Activated CD4-positive, alpha-beta T cell treated with anti-CD3 and anti-CD28 coated beads for 24 hours (primary cell): ENCODE data around the gene RPTN.
"Not testable (repeated sequence)": the region's sequence is repeated elsewhere in the genome, so short reads cannot be mapped to it uniquely, and the experiment has no call there.

Experiments
- DNase-seq, 2 donors: peaks; one replicate each; pipeline ENCODE4 v3.0.0-alpha.2; 2020; ENCODE audit warnings: low read depth in 2 of 2

The RPTN gene

DNA sequence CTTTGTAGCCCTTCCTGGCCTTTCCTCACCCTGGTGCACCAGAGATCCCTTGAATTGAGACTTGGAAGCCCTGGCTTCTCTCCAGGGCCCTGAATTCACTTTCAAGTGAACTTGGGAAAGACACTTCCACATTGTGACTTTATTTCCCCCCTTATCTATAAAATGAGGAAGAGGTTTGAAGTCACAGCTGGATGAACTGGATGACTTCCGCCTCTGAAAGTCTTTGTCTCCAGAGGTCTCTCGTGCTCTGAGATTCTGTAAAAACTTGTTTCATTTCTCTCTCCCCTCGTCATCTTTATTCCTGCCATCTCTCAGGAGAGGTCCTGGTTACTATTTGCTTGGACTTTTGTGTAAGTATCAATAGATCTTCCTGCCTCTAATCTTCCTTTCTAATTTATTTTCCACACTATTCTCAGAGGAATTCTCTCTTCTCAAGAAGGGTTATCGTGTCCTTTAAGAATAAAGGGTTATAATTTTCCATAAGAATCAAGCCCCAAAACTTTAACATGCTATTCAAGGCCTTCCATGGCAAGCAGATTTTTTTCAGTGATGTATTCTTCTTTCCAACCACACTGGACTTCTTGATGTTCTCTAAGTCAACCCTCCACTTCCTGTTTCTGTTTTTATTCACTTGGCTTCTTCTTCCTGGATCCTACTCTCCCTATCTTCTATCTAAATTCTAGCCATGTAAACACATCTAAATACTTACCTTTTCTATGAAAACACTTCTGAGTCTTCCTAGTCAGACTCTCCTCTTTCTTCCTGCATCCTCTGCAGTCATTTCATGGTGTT is 6.5 kb upstream of the RPTN start:
- DNase-seq = no peak

DNA sequence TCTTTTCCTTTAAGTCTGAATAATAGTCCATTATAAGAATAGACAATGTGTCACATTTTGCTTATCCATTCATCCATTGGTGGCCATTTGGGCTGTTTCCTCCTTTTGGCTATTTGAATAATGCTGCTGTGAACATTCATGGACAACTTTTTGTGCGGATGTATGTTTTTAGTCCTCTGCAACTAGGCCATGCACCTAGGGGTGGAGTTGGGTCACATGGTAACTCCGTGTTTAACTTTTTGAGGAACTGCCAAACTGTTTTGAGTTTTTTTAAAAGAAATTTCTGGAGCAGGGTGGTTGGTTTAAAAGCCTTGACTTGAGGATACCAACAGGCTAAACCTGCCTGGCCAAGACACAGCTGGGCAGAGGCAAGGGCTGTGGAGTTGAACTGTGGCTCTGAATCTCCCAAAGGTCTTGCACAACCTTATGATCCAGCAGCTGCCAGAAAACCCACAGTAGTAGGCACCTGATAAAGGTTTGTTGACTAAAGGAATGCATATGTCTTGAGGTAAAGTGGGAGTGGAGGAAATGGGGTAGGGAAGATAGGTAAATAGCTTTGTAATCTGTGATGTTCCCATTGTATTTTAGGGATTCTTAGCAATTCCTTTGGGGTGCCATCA is 5.6 kb upstream of the RPTN start:
- no peak for DNase-seq

DNA sequence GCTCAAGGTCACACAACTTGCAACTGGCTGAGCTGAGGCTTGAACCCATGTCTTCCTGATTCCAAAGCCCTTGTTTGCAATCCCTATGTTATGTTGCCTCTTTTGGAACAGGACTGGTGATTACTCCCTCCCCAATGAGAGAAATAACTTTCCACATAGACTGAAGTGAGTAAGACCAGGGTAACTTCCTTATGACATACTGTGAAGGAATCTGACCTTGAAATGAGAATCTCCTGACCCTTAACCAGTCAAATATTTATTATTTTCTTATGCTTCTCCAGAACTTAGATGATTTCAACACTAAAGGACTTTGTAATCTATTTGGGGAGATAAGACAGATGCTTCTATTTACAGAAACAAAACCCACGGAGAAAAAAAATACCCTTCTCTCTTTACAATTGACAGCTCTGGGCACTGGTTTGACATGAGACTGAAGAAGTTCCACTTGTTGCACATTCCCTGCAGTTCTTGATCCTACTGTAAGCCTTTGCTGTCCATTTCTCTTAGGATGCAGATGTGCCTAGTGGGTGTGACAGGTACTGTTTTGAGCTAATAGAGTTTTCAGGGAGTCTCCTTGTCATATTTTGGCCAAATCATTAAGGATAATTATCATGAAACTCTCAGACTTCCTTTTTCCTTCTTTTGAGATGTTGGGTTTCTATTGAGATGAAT is 3.9 kb upstream of the RPTN start:
- DNase-seq = no peak

DNA sequence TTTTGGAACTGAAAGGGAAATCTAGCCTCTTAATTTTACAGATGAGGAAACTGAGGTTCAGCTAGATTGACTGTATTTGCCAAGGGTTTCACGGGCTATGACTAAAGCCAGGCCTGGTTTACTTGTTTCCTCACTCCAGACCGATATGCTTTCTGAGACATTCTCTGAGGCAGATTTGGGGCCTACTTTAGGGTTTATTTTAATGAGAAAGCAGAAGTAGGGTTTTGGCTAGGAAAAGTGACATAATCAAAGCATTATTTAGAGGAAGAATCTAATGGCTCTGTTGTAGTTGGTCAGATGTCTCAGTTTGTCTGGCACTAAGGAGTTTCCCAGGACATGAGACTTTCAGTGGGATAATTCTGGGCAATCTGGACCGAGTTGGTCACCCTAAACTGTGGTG is 1.5 kb upstream of the RPTN start:
- DNase-seq = no peak

DNA sequence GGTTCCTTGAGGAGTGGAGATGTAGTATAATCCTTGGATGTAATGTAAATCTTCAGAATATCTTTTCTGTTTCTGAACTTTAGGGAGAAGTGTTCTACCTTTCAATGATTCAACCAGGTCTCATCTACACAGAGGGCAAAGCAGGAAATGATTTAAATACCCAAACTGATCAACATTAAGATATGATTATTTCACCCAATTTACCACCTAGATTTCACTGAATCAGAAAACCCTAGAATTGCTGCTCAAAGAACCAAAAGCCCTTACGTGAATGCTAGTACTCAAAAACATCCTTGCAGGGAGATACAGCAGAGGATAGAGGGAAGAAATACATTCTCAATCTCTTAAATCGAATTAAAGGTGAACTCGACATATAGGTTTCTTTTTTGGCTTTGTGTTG is 5.0 kb downstream of the RPTN start:
- DNase-seq = no peak

DNA sequence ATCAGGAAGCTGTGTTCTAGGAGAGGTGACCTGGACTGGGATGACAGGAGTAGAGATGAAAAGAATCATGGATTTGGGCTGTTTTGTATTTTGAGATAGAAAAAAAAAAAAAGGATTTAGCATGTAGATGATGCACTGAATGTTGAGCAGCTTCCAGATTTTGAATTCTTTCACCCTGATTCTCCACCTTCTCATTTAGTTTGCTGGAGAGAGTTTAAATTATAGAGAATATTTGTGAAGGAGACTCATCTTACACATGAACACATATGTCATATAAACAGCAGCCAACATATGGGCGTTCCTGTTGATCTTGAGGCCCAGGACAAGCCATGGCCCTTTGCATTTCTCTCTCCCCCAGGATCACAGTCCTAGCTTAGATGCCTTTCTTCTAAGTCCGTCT is 7.4 kb downstream of the RPTN start:
- DNase-seq = no peak

DNA sequence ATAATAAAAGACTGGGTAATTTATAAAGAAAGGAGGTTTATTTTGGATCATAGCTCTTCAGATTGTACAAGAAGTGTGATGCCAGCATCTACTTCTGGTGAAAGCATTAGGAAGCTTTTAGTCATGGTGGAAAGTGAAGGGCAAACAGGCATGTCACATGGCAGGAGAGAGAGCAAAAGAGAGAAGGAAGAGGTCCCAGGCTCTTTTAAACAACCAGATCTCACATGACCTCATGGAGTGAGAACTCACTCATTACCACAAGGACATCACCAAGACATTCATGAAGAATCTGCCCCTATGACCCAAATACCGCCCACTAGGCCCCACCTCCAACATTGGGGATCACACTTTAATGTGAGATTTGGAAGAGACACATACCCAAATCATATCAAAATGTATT is 10.0 kb downstream of the RPTN start:
- DNase-seq = no peak

DNA sequence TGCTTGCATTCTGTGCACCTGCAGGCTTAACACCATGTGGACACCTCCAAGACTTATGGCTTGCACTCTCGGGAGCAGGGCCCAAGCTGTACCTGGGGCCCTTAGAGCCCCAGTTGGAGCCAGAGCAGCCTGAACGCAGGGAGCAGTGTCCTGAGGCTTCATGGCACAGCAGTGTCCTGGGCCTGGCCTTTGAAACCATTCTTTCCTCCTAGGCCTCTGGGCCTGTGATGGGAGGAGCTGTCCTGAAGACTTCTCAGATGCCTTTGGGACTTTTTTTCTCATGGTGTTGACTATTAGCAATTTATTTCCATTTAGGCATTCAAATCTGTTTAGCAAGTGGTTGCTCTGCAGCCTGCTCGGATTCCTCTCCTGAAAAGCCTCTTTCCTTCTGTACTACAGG is 11.0 kb downstream of the RPTN start:
- no peak for DNase-seq

DNA sequence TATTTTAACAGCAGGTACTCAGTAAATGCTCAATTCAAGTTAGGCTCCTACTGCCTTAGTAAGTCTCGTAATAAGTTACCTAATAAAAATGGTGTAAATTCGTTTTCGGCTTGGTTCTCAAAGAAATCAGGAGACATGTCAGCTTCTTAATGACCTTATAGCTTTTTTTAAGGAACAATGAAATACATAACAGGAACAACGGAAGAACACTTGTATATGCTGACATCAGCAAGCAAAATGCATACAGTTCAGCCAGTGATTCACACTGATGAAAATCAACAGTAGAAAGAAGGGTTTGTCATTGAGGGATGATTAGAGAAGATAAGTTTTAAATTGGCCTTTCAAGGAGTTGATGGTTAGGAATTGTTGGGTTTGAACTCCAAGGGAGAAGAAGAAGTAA is 13.3 kb downstream of the RPTN start:
- no peak for DNase-seq

DNA sequence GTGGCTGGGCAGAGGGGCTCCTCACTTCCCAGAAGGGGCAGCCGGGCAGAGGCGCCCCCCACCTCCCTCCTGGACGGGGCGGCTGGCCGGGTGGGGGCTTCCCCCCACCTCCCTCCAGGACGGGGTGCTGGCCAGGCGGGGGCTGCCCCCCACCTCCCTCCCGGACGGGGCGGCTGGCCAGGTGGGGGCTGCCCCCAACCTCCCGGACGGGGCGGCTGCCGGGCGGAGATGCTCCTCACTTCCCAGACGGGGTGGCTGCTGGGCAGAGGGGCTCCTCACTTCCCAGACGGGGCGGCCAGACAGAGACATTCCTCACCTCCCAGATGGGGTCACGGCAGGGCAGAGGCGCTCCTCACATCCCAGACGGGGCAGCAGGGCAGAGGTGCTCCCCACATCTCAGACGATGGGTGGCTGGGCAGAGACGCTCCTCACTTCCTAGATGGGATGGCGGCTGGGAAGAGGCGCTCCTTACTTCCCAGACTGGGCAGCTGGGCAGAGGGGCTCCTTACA is 14.3 kb downstream of the RPTN start:
- DNase-seq = not testable (repeated sequence)

DNA sequence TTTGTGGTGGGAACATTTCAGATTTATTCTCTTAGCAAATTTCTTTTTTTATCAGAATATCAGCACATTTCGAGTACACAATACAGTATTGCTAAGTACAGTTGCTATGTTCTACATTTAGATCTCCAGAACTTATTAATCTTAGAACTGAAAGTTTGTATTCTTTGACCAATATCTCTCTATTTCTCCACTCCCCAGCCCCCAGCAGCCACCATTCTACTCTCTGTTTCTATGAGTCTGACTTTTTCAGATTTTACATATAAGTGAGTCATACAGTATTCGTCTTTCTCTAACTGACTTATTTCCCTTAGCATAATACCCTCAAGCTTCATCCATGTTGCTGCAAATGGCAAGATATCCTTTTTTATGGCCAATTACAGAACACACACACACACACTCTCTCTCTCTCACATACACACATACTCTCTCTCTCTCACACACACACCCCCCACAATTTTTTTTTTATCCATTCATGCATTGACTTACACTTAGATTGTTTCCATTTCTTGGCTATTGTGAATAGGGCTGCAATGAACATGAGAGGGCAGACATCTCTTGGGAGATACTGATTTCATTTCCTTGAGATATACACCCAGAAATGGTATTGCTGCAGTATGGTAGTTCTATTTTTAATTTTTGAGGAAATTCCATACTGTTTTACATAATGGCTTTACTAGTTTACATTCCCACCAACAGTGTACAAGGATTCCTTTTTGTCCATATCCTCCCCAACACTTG is 15.7 kb downstream of the RPTN start:
- peak in 1 of 2 donors; percentile 4 for DNase-seq

DNA sequence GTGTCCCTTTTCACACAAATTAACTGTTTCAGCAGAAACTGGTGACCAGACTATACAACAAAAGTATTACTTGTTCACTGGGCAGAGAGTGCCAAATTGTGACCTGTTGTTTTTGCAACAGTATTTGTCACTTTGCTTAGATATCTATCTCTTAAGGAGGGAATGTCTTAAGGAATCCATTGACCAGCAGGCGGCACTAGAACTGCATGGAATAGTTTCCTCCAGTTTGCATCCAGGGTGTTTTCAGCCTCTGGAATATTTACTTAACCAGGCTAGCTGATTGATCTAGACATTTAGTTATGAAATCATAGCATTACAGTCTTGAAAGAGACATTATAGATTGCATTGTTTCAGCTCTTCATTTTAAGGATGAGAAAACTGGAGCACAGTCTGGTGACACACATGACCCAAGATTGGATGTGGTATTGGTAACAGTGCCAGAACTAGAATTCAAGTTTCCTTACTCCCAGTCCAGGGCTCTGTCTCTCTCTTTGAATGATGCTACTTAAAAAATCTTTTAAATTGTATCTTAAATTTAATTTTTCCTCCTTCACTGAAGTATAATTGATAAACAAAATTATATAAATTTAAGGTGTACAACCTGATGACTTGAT is 16.9 kb downstream of the RPTN start:
- peak in 1 of 2 donors; percentile 6 for DNase-seq

DNA sequence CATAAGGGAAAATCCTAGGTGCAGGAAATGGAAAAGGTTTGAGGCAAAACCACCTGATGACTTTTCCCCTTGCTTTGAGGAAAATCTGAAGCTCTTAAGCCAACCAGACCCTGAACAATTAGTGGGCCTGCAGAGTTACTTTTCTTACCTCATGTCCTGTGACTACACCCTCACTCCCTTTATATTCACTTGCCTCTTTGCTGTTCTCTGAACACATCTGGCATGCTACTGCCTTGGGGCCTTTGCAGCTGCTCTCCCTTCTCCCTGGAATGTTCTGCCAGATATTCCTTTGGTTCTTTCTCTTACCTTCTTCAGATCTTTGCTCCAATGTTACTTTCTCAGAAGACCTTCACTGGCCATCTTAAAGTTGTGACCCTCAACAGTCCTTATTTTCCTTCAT is 21.8 kb downstream of the RPTN start:
- no peak for DNase-seq

DNA sequence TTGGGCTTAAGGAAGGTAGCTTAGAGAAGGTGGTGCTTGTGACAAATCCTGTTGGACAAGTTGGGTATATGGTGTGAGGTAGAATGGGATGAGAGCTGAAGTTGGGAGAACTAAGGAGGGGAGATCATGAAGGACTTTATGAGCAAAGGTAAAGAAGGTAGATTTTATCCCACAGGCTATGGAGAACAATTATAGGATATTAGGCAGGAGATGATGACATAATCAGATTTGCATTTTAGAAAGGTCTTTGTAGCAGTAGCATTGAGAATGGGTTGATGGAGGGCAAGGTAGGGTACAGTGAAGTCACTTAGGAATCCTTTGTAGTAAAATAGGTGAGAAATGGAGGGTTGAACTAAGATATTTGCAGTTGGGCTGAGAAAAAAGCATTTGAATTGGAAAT is 28.8 kb downstream of the RPTN start:
- no peak for DNase-seq

DNA sequence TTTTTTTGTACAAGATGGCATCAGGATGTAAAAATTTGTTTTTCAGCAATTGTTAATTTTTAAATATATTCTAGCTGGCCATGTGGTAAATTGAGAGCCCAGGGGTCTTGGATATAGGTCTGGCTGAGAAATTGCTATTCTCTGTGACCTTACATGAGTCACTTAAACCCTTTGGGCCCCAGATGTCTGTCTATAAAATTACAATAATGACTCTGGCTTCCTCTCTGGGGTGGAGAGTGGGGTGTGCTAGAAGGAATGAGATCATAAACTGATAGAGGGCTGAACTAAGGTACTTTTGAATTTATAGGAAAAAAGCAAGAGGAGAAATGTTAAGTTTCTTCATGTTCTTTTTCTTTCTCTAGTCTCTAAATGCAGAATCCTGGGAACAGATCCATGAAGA is 31.4 kb downstream of the RPTN start:
- no peak for DNase-seq

DNA sequence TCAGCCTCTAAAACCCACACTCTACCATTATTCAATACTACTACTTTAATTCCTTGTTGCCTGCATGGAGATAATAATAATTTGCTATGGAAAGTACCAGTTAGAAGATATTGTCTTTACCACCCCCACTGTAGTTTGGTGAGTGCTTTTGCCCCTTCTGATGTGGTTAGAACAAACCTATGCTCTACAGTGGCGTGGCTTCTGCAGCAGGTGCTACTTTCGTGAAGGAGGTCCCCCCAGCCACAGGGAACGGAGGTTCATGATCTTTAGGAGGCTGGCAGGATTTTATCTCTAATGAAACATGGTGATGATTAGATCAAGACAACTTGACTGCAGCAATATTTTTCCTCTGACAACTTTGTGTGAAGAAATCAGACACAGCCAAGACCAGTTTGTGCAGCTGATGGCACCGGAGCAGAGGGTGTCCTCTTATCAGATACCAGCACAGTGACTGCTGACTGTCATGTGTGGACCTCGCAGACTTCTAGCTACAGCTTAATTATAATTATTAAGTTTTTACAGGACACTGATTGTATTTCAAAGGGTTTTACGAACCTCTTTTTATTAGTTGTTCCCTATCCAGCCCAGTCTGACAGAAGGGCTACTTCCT is 33.1 kb downstream of the RPTN start:
- DNase-seq = no peak

DNA sequence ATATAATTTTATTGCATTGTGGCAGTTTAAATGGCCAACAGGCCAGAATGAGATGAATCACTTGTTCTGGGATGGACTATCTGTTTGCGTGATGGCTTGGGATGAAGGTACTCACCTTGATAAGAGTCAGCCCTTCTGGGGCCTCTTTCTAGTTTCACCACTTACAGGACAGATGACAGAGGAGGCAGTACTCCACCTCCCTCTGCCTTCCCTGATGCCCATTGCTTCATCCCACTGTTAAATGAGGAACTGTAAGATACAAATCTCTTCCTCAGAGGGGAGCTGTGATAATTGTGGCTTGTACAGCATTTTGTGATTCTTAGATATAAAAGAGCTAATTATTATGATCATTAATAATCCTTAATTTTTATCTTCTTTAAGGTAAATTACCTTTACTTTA is 40.1 kb downstream of the RPTN start:
- DNase-seq = no peak

DNA sequence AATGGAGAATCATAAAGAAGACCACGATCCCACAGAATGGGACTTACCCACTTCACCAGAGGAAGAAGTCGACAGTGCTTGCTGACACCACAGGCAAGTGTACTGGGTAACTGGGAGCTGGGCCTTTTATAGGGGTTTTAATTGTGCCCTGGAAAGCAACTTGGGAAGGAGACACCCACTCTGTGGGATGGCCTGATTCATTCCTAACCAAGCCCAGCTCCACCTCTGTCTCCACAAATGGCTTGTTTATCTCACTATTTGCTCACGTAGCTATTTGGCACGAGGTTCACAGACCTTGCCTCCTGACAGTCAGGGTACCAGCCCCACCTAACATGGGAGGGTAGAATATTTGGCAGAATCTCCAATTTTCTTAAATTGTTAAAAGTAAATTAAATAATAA is 43.7 kb downstream of the RPTN start, which contains the start of gene TCHH:
Gene TCHH (minus strand): TSS at position 101 of the 400 bp plus-strand sequence. CDS start 1,364 bp downstream, outside the sequence.
- no peak for DNase-seq

DNA sequence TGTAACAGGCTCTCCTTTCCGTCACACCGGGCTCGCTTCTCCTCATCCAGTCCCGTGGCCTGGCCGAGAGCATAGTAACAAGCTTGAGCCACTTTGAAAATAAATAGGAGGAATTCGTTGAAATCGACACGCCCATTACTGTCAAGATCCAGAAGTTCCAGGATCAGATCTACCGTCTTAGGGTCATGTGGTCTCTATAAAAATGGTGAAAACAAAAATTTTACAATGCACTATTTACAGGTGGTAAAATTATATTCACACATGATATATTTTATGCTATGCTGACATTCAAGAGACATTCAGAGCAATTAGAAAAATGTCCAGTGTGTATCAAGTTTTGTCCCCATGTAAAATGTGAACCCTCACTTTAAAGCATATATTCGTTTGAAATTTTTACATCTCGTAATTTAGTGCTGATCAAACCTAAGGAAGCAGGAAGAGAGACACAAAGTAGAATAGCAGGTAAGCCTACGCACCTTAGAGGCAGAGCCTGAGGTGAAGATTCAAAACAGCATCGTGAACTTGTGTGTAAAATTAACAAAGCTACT is 46.1 kb downstream of the RPTN start:
- DNase-seq = no peak

DNA sequence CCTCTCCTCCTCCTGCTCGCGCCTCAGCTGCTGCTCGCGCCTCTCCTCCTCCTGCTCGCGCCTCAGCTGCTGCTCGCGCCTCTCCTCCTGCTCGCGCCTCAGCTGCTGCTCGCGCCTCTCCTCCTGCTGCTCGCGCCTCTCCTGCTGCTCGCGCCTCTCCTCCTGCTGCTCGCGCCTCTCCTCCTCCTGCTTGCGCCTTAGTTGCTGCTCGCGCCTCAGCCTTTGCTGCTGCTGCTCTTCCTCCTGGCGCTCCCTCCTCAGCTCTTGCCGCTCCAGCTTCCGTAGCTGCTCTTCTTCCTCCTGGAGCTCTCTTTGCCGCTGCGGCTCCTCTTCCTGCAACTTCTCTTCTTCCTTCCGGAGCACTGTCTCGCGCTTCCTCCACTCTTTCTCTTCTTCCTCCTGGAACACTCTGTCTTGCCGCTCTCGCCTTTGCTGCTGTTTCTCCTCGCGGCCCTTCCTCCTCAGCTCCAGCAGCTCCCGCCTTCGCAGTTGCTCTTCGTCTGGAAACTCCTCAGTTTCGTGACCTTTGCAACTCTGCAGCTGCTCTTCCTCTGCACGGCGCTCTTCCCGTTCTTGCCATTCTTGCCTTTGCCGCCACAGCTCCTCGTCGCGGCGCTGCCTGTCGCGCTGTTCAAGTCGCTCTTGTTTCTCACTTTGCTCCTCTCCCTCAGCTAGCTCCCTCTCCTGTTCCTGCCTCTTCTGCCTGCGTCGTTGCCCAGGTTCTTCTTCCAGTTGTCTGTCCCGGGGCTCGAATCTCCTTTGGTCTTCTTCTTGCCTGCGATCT is 46.7 kb downstream of the RPTN start:
- DNase-seq = no peak
